Measurements from ENCODE around the gene MMP23B.
"Not testable (repeated sequence)": the region's sequence is repeated elsewhere in the genome, so short reads cannot be mapped to it uniquely, and the experiment has no call there.

Gene MMP23B

DNA sequence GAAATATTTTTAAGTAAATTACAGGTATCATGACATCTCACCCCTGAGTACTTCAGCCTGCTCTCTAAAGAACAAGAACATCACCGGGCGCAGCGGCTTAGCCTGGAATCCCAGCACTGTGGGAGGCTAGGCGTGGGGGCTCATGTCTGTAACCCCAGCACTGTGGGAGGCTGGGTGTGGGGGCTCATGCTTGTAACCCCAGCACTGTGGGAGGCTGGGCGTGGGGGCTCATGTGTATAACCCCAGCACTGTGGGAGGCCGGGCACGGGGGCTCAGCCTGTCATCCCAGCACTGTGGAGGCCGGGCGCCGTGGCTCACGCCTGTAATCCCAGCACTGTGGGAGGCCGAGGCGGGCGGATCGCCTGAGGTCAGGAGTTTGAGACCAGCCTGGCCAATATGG, 34.6 kb downstream of the MMP23B start:
- DNase-seq (ENCODE audit: low read depth in 2 of 2), result no peak

- DNase-seq (ENCODE audit: low read depth in 2 of 2), result no peak
Measured at GRCh38 chr1:1669468-1670440, 37.8 kb downstream of the MMP23B start.

- DNase-seq (ENCODE audit: low read depth in 2 of 2), result no peak
Measured at GRCh38 chr1:1670866-1671265, 38.9 kb downstream of the MMP23B start.

DNA sequence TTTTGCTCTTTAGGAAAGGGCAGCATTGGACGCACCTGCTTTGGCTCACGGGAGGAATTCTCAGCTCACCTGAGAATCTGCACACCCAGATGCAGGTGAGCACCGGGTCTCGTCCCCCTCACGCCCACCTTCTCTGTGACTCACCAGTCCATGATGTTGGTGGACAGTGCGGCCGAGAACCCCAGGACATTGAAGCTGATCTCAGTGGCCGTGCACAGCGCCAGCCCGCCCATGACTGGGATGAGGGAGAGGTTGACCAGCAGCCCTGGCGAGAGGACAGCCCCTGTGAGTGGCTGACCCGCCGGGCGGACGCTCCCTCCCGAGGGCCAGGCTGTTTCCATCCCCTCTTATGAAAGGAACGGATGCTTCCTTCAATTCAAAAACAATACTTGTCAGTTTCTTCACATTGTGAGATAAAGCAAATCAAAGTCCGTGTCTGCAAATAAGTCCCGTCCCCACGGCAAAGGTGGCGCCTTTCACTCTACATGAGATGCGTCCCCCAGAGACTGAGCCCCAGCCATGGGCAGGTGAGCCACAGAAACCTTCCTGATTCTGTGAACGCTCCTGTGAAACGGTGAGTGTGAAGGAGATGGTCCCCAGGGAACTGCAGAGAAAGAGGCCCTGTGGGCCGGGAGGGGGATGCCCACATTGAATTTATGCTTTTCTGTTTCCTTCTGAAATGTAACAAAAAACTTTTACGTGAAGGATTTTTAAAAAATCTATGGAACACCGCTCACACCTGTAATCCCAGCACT, 39.6 kb downstream of the MMP23B start:
- no peak for DNase-seq (ENCODE audit: low read depth in 2 of 2)

- DNase-seq (ENCODE audit: low read depth in 2 of 2), result no peak
Measured at GRCh38 chr1:1672181-1672965, 40.4 kb downstream of the MMP23B start.

DNA sequence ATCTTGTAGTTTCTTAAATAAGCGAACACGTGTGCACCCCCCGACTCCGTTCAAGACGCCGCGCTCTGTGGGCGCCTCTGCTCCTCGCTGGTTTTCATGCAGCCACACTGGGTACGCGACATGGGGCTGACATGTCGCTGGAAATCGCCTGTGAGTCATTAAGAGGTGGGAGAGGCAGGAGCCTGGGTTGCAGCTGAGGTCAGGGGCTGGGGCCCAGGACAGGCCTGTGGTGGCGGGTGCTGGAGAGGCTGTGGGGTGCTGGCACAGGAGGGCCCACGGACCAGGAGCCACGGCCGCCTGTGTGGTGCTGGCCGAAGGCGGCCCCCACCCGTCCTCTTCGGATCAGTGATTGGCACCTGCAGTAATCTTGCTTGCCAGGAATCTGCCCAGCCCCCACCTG, 42.8 kb downstream of the MMP23B start:
- not testable (repeated sequence) for DNase-seq (ENCODE audit: low read depth in 2 of 2)

GRCh38 chr1:1675218-1675617, 43.2 kb downstream of the MMP23B start:
- DNase-seq (ENCODE audit: low read depth in 2 of 2), result not testable (repeated sequence)

DNA sequence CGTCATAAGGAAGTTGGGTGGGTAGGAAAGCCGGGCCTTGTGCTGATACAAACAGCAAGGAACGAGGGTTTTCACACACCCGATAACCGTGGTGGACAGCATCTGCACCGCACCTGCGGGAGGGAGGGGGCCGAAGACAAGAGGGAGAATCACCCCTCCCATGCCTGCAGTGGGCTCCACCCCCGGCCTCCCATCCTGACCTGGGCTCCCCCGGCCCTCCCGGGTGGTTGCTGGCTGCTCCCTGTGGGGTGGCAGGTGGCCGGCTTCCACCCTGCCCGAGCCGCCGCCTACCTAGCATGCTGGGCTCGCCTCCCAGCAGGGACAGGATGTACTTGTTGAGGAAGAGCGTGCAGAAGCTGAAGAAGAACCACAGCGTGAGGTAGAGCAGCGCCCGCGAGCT, 44.1 kb downstream of the MMP23B start:
- DNase-seq (ENCODE audit: low read depth in 2 of 2), result not testable (repeated sequence)

GRCh38 chr1:1677718-1678580, 46.0 kb downstream of the MMP23B start:
- peak; percentile 22 to 33 for DNase-seq (ENCODE audit: low read depth in 2 of 2)

- peak in 1 of 2 donors; percentile 48 for DNase-seq (ENCODE audit: low read depth in 2 of 2)
Measured at GRCh38 chr1:1678581-1679380, 46.8 kb downstream of the MMP23B start.

DNA sequence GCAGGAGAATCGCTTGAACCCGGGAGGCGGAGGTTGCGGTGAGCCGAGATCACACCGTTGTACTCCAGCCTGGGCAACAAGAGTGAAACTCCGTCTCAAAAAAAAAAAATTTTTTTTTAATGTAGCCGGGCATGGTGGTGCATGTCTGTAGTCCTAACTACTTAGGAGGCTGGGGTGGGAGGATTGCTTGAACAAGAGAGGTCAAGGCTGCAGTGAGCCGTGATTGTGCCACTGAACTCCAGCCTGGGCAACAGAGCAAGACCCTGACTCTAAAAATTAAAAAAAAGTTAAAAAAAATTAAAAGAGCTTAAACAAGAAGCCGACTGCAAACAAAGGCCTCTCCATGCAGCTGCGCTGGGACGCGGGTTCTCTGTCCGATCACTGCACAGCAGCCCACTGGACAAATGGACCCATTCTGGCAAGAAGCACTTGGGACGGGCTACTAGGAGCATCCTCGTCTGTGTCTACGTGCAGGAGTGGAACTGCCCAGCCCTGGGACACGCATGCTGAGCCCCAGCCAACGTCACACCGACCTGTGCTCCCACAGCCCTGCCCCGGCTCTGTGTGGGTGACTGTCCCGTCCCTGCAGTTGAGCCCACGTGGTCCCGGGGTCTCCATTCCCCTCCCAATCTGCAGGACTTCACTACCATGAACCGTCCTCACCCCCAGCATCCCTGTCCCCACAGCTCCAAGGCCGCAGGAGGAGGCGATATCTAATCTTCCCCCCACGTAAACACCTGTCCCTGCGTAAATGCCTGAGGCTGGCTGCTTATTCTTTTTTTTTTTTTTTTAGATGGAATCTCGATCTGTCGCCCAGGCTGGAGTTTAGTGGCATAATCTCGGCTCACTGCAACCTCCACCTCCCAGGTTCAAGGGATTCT, 48.3 kb downstream of the MMP23B start:
- DNase-seq (ENCODE audit: low read depth in 2 of 2), result no peak

GRCh38 chr1:1680912-1681273, 48.9 kb downstream of the MMP23B start:
- no peak for DNase-seq (ENCODE audit: low read depth in 2 of 2)

- no peak for DNase-seq (ENCODE audit: low read depth in 2 of 2)
Measured at GRCh38 chr1:1683104-1683905, 51.3 kb downstream of the MMP23B start.
